OCI-LY7 (cell line): Measurements from ENCODE around the gene SRGAP1.

ENCODE experiments used
- EZH2phosphoT487 ChIP-seq: fragments of 200-600 bp; sonication (generic); IDR thresholded peaks from 2 replicates; pipeline ENCODE4 v1.6.1; 2018; ENCODE audit warnings: low read depth, borderline replicate concordance, mild to moderate bottlenecking, mixed run types, antibody characterized with exemption, low read length, moderate library complexity, mixed read lengths
- TF ChIP-seq, protein P1 (sequence below): fragments of 200-600 bp; sonication (generic); conservative IDR thresholded peaks from 2 replicates; pipeline ENCODE4 v1.5.1; 2014; ENCODE audit warnings: mild to moderate bottlenecking, antibody characterized with exemption, low read length, moderate library complexity, mixed read lengths

DNA sequence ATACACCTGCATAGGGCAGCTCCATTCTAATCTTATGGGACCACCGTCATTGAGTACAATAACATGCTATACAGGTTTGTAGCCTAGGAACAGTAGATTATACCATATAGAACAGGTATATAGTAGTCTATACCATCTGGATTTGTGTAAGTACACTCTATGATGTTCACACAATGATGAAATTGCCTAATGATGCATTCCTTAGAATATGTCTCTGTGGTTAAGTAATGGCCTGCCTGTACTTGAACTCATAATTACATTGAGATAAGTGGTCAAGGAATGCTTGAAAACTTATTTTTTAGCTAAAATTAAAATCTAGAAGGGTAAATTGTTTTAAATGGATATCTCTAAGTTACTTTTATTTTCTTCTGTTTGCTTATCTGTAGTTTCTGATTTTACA lies 152.7 kb downstream of the SRGAP1 start:
- TF ChIP-seq, protein P1, sequence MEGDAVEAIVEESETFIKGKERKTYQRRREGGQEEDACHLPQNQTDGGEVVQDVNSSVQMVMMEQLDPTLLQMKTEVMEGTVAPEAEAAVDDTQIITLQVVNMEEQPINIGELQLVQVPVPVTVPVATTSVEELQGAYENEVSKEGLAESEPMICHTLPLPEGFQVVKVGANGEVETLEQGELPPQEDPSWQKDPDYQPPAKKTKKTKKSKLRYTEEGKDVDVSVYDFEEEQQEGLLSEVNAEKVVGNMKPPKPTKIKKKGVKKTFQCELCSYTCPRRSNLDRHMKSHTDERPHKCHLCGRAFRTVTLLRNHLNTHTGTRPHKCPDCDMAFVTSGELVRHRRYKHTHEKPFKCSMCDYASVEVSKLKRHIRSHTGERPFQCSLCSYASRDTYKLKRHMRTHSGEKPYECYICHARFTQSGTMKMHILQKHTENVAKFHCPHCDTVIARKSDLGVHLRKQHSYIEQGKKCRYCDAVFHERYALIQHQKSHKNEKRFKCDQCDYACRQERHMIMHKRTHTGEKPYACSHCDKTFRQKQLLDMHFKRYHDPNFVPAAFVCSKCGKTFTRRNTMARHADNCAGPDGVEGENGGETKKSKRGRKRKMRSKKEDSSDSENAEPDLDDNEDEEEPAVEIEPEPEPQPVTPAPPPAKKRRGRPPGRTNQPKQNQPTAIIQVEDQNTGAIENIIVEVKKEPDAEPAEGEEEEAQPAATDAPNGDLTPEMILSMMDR: no peak
- no peak for TF ChIP-seq EZH2phosphoT487
